GM19240 (cell line): Measurements from ENCODE around the gene TMEM204.

ENCODE experiments used
- DNase-seq: peaks from one replicate; pipeline ENCODE4 v3.0.0; 2011; ENCODE audit warnings: low spot score; ENCODE audit not compliant: insufficient read length

Gene TMEM204

GRCh38 chr16:1533443-1533951 lies at the start of gene TMEM204:
Gene TMEM204, plus strand, starts transcription at chr16:1533666. Its CDS starts 610 bp downstream, at chr16:1534276.
- DNase-seq, result peak; percentile 35

GRCh38 chr16:1485847-1486496 lies 47.5 kb upstream of the TMEM204 start:
- DNase-seq, result no peak

DNA sequence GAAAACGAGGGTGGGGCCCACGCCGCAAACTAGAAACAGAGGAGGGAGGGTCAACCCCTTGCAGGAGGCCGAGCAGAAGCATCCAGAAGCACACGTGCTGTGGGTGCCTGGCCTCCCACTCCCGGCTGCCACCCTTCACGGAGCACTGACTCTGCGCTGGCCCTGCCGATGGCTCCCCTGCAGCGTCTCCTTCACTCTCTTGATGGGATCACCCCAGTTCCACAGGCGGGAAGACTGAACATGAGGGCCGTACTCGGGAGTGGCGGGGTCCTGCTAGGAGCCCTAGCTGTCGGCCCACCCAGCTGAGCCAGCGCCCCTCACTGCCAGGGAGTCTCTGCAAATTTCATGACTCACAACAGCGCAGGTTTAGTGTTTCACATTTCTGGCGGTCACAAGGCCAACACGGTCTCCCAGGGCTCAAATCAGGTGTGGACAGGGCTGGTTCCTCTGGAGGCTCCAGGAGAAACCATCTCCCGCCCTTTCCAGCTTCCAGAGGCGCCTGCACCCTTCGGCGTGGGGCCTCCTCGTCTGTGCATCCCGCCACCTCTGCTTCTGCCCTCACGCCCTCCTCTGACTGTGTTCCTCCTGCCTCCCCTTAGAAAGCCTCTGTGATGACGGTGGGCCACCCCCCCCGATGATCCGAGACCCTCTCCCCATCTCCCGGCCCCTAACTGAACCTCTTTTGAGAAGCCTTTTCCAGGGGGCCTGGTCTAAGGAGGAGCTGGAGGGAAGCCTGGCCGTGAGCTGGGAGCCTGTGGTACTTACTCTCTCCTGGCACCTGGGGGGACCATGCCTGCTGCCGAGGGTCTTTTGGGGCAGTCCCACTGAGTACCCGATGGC lies 46.7 kb upstream of the TMEM204 start:
- no peak for DNase-seq

DNA sequence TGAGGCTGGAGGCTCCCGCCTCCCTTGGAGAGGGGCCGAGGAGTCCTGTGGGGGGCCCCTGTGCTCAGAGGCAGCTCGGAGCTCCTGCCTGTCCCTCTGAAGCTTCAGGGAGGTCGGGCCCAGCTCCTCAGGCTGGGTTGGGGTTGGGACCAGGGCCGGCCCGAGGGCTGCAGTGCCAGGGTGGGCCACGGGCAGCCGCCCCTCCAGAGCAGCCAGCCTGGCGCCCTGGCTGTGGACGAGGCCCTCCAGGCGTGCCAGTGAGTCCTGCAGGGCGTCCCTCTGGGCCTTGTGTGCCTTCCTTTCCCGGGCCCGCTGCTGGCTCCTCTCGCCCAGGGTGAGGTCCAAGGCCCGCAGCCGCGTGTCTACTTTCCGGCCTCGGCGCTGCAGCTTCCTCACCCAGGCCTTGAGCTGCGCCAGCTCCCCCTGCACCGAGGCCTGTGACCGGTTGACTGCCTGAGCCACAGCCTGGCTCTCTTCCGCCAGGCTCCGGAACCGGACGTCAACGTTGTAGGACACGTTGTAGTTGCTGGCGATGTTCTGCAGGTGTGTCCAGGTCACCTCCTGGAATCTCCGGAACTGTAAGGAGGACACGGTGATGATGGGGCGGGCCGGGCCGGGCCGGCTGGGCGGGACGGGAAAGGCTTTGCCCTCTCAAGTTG lies 45.9 kb upstream of the TMEM204 start:
- no peak for DNase-seq

GRCh38 chr16:1488054-1488601 lies 45.3 kb upstream of the TMEM204 start:
- DNase-seq, result no peak

GRCh38 chr16:1488619-1489018 lies 44.8 kb upstream of the TMEM204 start, which contains the start of gene PTX4:
Gene PTX4, minus strand, starts transcription at chr16:1488944. Its CDS starts 35 bp downstream, at chr16:1488909.
- DNase-seq, result no peak

GRCh38 chr16:1489077-1489476 lies 44.4 kb upstream of the TMEM204 start:
- DNase-seq, result no peak

GRCh38 chr16:1491327-1491726 lies 42.1 kb upstream of the TMEM204 start:
- DNase-seq, result no peak

DNA sequence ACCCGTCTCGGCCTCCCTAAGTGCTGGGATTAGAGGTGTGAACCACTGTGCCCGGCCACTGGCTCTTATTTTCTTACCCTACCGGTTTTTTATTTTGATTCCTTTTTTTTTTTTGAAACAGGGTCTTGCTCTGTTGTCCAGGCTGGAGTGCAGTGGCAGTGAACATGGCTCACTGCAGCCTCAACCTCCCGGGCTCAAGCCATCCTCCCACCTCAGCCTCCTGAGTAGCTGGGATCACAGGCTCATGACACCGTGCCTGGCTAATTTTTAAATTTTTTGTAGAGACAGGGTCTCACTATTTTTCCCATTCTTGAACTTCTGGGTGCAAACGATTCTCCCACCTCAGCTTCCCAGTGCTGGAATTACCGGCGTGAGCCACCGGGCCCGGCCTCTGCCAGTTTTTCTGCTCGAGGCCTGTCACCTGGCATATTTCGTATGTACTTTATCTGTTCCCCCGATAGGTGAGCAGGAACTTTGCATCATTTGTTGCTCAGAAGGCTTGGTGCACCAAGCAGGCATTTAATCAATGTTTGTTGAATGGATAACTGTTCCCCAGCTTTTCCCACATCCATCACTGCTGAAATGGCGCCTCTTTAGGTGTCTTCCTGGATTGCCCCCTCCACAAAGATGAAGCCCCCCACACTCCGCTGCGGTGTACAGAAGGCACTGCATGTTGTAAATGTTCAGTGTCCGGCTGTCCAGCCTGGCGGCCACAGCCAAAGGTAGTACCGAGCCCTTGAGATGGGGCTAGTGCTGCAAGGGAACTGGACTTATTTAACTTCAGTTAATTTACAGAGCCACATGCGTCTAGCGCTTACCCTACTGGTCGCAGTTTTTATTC lies 41.2 kb upstream of the TMEM204 start:
- DNase-seq, result no peak

GRCh38 chr16:1492923-1493745 lies 40.3 kb upstream of the TMEM204 start, which contains the start of gene TELO2:
Gene TELO2, plus strand, starts transcription at chr16:1493360. Its CDS starts 922 bp downstream, at chr16:1494282.
- peak; percentile 95 for DNase-seq

DNA sequence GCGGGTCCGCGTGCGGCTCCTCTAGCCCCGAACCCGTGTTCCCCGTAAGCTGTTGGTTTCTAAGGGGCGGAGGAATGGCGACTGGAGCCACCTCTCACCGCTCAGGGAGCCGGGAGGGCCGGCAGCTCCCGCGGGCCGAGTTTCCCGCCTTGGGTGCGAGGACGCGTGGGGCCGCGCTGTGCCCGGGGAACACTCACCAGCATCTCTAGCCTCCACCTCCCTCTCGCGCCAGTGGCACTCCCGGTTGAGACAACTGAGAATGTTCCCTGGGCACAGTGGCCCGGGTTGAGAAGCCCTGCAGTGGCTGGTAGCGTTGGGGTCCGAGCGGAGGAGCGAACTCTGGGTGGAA lies 39.7 kb upstream of the TMEM204 start:
- DNase-seq, result peak; percentile 36

GRCh38 chr16:1494129-1494640 lies 39.3 kb upstream of the TMEM204 start:
- no peak for DNase-seq

DNA sequence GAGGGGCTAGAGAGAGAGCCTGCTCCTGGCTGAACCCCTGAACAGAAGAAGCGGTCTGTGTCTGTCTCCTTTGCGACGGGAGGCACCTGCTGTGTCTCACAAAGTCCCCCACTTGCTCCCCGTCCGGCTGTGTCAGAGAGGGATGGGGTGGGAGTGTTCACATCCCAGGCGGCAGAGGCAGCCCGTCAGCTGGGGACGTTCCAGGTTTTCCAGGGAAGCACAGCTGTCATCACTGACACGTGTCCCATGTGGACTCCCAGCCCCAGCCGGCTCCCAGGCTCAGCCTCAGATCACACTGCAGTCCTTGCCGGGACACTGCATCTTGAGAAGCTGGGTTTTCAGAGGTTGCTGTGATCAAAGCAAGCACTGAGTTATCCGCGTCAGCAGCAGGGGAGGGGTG lies 38.8 kb upstream of the TMEM204 start:
- DNase-seq, result no peak

GRCh38 chr16:1495211-1495888 lies 38.1 kb upstream of the TMEM204 start:
- DNase-seq, result no peak

- DNase-seq, result no peak
Observed at GRCh38 chr16:1495889-1496262, 37.6 kb upstream of the TMEM204 start.

DNA sequence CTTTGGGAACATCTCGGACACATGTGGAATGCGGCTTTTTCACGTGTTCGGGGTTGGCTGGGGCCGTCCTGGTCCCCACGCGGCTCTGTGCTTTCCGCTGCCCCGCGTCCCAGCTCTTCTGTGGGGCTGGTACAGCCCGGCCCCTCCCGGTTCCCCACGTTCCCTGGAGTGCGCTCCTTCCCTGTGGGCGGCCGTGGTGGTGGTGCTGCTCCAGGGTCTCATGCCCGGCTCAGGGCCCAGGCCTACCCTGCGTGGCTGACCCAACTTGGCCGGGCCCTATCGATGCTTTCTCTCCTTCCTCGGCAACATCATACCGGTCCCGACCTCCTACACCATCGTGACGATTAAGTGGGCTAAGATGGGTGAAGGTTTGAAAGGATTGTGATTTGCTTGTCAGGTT lies 37.0 kb upstream of the TMEM204 start:
- DNase-seq, result no peak

DNA sequence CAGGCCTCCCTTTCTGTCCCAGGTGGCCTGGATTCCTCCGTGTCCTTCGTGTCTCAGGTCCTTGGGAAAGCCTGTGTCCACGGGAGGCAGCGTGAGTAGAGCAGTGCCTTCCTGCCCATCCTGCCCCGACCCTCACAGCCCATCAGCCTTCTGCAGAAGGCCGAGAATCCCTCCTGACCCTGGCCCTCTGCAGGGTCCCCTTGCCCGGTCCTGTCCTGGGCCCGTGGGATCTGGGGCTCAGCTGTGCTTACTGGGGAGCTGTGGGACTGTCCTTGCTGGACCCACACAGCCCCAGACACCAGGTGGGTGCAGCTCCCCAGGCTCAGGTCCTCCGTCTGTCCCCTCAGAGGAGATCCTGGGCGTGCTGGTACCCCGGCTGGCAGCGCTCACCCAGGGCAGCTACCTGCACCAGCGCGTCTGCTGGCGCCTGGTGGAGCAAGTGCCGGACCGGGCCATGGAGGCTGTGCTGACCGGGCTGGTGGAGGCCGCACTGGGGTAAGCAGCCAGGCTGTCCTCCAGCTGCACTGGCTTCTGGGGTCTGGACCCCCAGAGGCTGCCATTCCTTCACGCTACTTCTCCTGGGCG lies 36.4 kb upstream of the TMEM204 start:
- DNase-seq, result no peak

DNA sequence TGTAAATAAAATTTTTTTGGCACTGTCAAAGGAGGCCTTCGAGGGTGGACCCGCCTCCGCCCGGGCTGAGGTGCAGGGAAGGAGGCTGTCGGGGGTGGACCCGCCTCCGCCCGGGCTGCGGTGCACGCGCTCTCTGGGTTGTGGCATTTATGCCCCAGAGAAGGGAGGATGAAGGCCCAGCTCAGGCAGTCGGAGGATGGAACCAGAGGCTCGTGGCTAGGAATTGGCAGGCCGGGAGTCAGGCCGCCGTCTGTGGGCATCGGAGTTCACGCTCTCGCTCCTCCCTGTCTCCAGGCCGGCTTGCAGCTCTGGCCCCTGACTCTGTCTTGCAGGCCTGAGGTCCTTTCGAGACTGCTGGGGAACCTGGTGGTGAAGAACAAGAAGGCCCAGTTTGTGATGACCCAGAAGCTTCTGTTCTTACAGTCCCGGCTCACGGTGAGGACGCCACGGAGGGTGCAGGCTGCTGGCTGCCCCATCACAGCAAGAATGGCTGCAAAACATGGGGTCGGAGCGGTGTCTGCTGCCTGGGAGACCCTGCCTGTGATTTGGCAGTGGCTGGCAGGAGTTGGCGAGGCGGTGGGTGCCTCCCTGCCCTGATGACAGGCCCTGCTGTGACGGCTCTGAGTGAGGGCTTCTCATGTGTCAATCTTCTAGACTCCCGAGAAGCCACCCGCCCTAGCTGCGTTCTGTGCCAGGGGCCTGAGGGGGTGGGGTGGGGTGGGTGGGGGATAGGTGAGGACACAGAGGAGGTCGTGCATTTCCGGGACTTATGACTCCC lies 34.4 kb upstream of the TMEM204 start:
- no peak for DNase-seq
